ENCODE measurements around the gene MAGI3.

The MAGI3 gene

GRCh38 chr1:113660088-113660487, 269.8 kb downstream of the MAGI3 start:
- DNase-seq, result no peak

- DNase-seq, result no peak
Measured at GRCh38 chr1:113662101-113662500, 271.8 kb downstream of the MAGI3 start.

GRCh38 chr1:113663165-113663951, 273.0 kb downstream of the MAGI3 start:
- no peak for DNase-seq

- DNase-seq, result no peak
Measured at GRCh38 chr1:113665071-113665470, 274.8 kb downstream of the MAGI3 start.

- no peak for DNase-seq
Measured at GRCh38 chr1:113666126-113666525, 275.8 kb downstream of the MAGI3 start.

GRCh38 chr1:113669988-113670387, 279.7 kb downstream of the MAGI3 start:
- DNase-seq, result no peak

GRCh38 chr1:113670650-113671049, 280.3 kb downstream of the MAGI3 start:
- no peak for DNase-seq

GRCh38 chr1:113672491-113672890, 282.2 kb downstream of the MAGI3 start:
- DNase-seq, result no peak

- DNase-seq, result no peak
Measured at GRCh38 chr1:113674591-113674990, 284.3 kb downstream of the MAGI3 start.

- no peak for DNase-seq
Measured at GRCh38 chr1:113675302-113675701, 285.0 kb downstream of the MAGI3 start.

- no peak for DNase-seq
Measured at GRCh38 chr1:113676524-113676923, 286.2 kb downstream of the MAGI3 start.

GRCh38 chr1:113677250-113678158, 287.2 kb downstream of the MAGI3 start:
- no peak for DNase-seq

GRCh38 chr1:113678159-113678469, 287.8 kb downstream of the MAGI3 start:
- no peak for DNase-seq

- DNase-seq, result no peak
Measured at GRCh38 chr1:113681596-113682337, 291.5 kb downstream of the MAGI3 start.

- DNase-seq, result no peak
Measured at GRCh38 chr1:113683384-113684152, 293.3 kb downstream of the MAGI3 start.

- no peak for DNase-seq
Measured at GRCh38 chr1:113684153-113684541, 293.8 kb downstream of the MAGI3 start.

GRCh38 chr1:113686891-113687618, 296.7 kb downstream of the MAGI3 start:
- DNase-seq, result no peak

GRCh38 chr1:113691184-113691583, 300.9 kb downstream of the MAGI3 start:
- DNase-seq, result no peak

GRCh38 chr1:113692342-113692741, 302.0 kb downstream of the MAGI3 start:
- DNase-seq, result no peak

- no peak for DNase-seq
Measured at GRCh38 chr1:113692824-113693431, 302.6 kb downstream of the MAGI3 start.

- DNase-seq, result no peak
Measured at GRCh38 chr1:113694910-113695309, 304.6 kb downstream of the MAGI3 start.

Measured in T1000 (cell line).